Measurements from ENCODE around the gene NR3C2.

DNA sequence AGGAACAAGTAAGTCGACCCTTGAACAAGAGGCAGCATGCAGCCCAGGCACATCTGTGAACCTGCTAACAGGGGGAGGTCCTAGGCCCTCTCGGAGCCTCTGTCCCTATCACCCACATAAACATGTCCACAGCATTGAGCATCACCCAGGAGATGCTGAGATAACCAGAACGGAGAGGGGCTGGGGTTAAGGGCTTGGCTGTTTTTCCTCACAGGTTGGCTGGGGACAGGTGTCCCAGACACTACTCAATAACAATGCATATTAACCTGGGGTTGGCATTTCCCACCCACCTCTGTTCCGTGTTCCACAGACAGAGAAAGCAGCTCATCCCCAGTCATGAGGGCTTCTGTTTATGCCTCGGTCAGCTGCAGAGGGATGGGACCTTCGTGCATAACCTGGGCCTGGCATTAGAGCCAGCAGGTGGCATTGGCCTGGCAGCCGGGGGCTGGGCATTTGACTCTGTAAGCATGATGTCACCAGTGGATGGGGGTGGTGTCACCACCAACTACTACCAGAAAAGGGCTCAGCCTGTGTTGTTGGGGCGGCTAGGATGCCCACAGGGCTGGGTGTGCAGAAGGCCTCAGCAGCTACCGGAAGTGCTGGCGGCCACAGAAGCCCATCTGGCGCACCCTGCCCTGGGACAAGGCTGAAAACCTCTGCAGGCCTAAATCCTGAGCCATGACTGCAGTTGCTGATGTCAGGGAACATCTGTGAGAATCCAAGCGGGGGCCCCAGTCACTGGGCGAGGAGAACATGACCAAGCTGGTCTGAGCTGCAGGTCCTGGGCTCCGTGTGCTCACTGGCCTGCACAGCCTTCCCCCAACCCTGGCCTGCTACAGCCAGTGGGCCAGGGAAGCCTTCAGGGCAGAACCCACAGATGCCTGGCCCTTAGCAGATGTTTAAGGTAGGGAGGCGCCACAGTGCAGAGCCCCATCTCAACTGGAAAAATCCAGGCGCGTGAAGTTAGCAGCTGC is 351.4 kb downstream of the NR3C2 start:
- TF ChIP-seq RFX5 (IDR thresholded peaks at IDR 0.05; ENCODE audit: low read depth, low read length) (no peak), POLR2A (IDR thresholded peaks at IDR 0.05; ENCODE audit: low read depth, low read length) (no peak), MAFK (IDR thresholded peaks at IDR 0.05; ENCODE audit: low read depth, low read length) (no peak), CEBPB (IDR thresholded peaks at IDR 0.05; ENCODE audit: low read depth, low read length) (no peak), CHD1 (IDR thresholded peaks at IDR 0.05; ENCODE audit: low read depth, low read length) (no peak), FOS (IDR thresholded peaks at IDR 0.05; ENCODE audit: low read depth, low read length) (no peak), MXI1 (IDR thresholded peaks at IDR 0.05; ENCODE audit: borderline replicate concordance, low read depth, low read length) (no peak), RAD21 (IDR thresholded peaks at IDR 0.05; ENCODE audit: low read length) (no peak), SMC3 (IDR thresholded peaks at IDR 0.05; ENCODE audit: low read depth, low read length) (no peak), MAZ (IDR thresholded peaks at IDR 0.05; ENCODE audit: borderline replicate concordance, low read depth, low read length) (no peak), USF2 (IDR thresholded peaks at IDR 0.05; ENCODE audit: low read depth, low read length) (no peak)
- TF ChIP-seq, protein P1, sequence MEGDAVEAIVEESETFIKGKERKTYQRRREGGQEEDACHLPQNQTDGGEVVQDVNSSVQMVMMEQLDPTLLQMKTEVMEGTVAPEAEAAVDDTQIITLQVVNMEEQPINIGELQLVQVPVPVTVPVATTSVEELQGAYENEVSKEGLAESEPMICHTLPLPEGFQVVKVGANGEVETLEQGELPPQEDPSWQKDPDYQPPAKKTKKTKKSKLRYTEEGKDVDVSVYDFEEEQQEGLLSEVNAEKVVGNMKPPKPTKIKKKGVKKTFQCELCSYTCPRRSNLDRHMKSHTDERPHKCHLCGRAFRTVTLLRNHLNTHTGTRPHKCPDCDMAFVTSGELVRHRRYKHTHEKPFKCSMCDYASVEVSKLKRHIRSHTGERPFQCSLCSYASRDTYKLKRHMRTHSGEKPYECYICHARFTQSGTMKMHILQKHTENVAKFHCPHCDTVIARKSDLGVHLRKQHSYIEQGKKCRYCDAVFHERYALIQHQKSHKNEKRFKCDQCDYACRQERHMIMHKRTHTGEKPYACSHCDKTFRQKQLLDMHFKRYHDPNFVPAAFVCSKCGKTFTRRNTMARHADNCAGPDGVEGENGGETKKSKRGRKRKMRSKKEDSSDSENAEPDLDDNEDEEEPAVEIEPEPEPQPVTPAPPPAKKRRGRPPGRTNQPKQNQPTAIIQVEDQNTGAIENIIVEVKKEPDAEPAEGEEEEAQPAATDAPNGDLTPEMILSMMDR (conservative IDR thresholded peaks at IDR 0.05; ENCODE audit: low read depth, low read length): no peak

Measured in IMR-90 (cell line).